Uterus (tissue), 4 donors: ENCODE measurements around the gene TGM2. TPM values are rescaled to one million over a fixed set of nuclear protein-coding genes. Genes with fewer than 3 reads are reported as not detected.
"Not testable (repeated sequence)": the region's sequence is repeated elsewhere in the genome, so short reads cannot be mapped to it uniquely, and the experiment has no call there.

Source experiments
- DNase-seq, 2 donors: peaks; one replicate each; pipeline ENCODE4 v3.0.0-alpha.2; 2019 to 2020
- H3K27ac ChIP-seq, 2 donors: fragments of 200-600 bp; sonication (generic); 1 replicate in 1 of 2; 2 replicates in 1 of 2; pipeline ENCODE4 v1.5.1; 2016 to 2018
- H3K27me3 ChIP-seq, 2 donors: fragments of 200-600 bp; sonication (generic); one replicate each; pipeline ENCODE4 v1.5.1; 2018 to 2019; ENCODE audit warnings: control low read depth in 1 of 2
- H3K36me3 ChIP-seq, 2 donors: fragments of 200-600 bp; sonication (generic); one replicate each; pipeline ENCODE4 v1.5.1; 2019; ENCODE audit warnings: control low read depth in 1 of 2
- H3K4me1 ChIP-seq, 2 donors: fragments of 200-600 bp; sonication (generic); one replicate each; pipeline ENCODE4 v1.5.1; 2018 to 2019; ENCODE audit warnings: control low read depth in 1 of 2
- H3K4me3 ChIP-seq, 2 donors: fragments of 200-600 bp; sonication (generic); 1 replicate in 1 of 2; 2 replicates in 1 of 2; pipeline ENCODE4 v1.5.1; 2018 to 2019; ENCODE audit warnings: mild to moderate bottlenecking in 1 of 2
- H3K9me3 ChIP-seq, 2 donors: fragments of 200-600 bp; sonication (generic); one replicate each; pipeline ENCODE4 v1.5.1; 2019; ENCODE audit warnings: control low read depth in 1 of 2
- POLR2A ChIP-seq, 2 donors: fragments of 450-650 bp; IDR thresholded peaks; one replicate each; pipeline ENCODE4 v1.6.1; 2016; ENCODE audit warnings: antibody characterized with exemption in 2 of 2, mild to moderate bottlenecking in 1 of 2, moderate library complexity in 1 of 2
- intact Hi-C: fragments of 100-400 bp; cut with DNase I; formaldehyde crosslinking; loops from one replicate; pipeline ENCODE4 v1.15.1; 2023; ENCODE audit warnings: low total_unique reads
- total RNA-seq, 4 donors: library from RNA; depleted of rRNA in 3 of 4; stranded (reverse); fragments of >200 nt in 3 of 4; gene quantifications; one replicate each; pipeline versions ENCODE4 v1.1.0 to v1.2.4, GENCODE V29; 2014 to 2023
- TF ChIP-seq, protein P1 (sequence below), 4 experiments: fragments of 200-600 bp in 2 of 4; fragments of 450-650 bp in 2 of 4; sonication (generic) in 2 of 4; IDR thresholded peaks; one replicate each; pipeline ENCODE4 v1.5.1; 2016 to 2019; ENCODE audit warnings: antibody characterized with exemption in 4 of 4, mild to moderate bottlenecking in 2 of 4, moderate library complexity in 1 of 4
- donor health status: DM: yes; HTN: yes; CAD: no.

Gene TGM2
- total RNA-seq, 4 donors from 2014 or later: 136 to 639 (median 209) TPM

DNA sequence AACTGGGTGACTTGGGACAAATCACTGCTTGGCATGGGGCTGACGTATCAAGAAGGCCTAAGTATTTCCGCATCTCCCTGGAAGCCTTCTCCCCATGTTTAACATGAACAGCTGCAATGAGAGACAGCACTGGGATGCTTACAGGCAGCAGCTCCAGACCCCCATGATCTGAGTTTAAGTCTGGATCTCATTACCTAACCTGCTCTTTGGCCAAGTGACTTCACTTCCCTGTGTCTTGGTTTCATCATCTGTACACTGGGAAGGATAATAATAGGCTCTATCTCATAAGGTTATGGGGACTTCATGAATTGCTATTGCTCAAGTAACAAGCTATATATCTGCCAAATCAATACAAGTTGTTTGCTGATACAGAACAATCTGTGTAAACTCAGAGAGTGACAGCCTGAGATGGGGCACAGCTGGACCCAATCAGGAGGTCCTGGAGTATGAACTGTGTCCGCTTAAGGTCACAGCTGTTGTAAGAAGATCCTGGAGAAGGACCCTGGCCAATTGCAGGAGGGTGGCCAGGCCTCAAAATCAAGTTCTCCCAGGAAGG lies 56.0 kb downstream of the TGM2 start:
- peak; percentile 87 to 94 for DNase-seq
- intact Hi-C loops: no loop called here
- Histone ChIP-seq H3K27me3 (no peaks in the 10 kb centered on the region), H3K36me3 (no peaks in the 10 kb centered on the region), H3K9me3 (no peaks in the 10 kb centered on the region), H3K4me3 (no peak overlapping the region), H3K27ac (peak overlapping the region; percentile 79 to 88), H3K4me1 (peaks cover 11 to 17% of the 10 kb centered on the region in 2 donors)
- TF ChIP-seq, protein P1, sequence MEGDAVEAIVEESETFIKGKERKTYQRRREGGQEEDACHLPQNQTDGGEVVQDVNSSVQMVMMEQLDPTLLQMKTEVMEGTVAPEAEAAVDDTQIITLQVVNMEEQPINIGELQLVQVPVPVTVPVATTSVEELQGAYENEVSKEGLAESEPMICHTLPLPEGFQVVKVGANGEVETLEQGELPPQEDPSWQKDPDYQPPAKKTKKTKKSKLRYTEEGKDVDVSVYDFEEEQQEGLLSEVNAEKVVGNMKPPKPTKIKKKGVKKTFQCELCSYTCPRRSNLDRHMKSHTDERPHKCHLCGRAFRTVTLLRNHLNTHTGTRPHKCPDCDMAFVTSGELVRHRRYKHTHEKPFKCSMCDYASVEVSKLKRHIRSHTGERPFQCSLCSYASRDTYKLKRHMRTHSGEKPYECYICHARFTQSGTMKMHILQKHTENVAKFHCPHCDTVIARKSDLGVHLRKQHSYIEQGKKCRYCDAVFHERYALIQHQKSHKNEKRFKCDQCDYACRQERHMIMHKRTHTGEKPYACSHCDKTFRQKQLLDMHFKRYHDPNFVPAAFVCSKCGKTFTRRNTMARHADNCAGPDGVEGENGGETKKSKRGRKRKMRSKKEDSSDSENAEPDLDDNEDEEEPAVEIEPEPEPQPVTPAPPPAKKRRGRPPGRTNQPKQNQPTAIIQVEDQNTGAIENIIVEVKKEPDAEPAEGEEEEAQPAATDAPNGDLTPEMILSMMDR (IDR thresholded peaks at IDR 0.05): no peak
- no peak for TF ChIP-seq POLR2A (IDR thresholded peaks at IDR 0.05)

GRCh38 chr20:38108438-38108985 lies 56.6 kb downstream of the TGM2 start:
- no peak for TF ChIP-seq POLR2A (IDR thresholded peaks at IDR 0.05)
- TF ChIP-seq, protein P1 (IDR thresholded peaks at IDR 0.05): no peak
- H3K27ac ChIP-seq: peak overlapping the region; percentile 79 to 88
- peaks cover 11 to 17% of the 10 kb centered on the region in 2 donors for H3K4me1 ChIP-seq
- intact Hi-C loops: no loop called here
- no peaks in the 10 kb centered on the region for H3K36me3 ChIP-seq
- H3K9me3 ChIP-seq: no peaks in the 10 kb centered on the region
- no peak overlapping the region for H3K4me3 ChIP-seq
- no peaks in the 10 kb centered on the region for H3K27me3 ChIP-seq
- DNase-seq: peak; percentile 86 to 89

- H3K36me3 ChIP-seq, H3K27me3 ChIP-seq, intact Hi-C loops, H3K4me3 ChIP-seq, H3K9me3 ChIP-seq, DNase-seq: not testable (repeated sequence)
- Histone ChIP-seq H3K27ac (peak overlapping the region; percentile 79 to 88), H3K4me1 (peaks cover 11 to 17% of the 10 kb centered on the region in 2 donors)
Measured at GRCh38 chr20:38107916-38108315, 57.2 kb downstream of the TGM2 start.

GRCh38 chr20:38107386-38107785 lies 57.7 kb downstream of the TGM2 start:
- H3K27ac ChIP-seq: not testable (repeated sequence)

DNA sequence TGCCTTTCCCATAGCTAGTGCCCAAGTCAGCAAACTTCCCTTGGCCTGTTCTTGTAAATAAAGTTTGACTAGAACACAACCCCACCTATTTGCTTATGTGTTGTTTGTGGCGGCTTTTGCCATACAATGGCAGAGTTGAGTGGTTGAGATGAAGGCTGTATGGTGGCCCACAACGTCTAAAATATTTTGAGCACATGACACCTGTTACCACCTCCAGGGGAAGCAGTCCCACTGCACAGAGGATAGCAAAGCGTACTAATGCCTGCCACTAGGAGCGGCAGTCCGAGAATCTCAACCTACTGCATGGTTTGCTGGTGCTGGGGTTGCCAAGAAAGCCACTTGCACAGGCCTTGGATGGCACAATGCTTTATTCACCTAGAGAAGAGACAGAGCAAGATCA lies 58.6 kb downstream of the TGM2 start:
- no peak overlapping the region for H3K27ac ChIP-seq
- no peaks in the 10 kb centered on the region for H3K36me3 ChIP-seq
- no peak for DNase-seq
- H3K27me3 ChIP-seq: no peaks in the 10 kb centered on the region
- H3K4me3 ChIP-seq: no peak overlapping the region
- peaks cover 11 to 17% of the 10 kb centered on the region in 2 donors for H3K4me1 ChIP-seq
- H3K9me3 ChIP-seq: no peaks in the 10 kb centered on the region
- no peak for TF ChIP-seq POLR2A (IDR thresholded peaks at IDR 0.05)
- TF ChIP-seq, protein P1 (IDR thresholded peaks at IDR 0.05): no peak
- intact Hi-C loops: no loop called here

More at GRCh38 chr20:38107386-38107785, 57.7 kb downstream of the TGM2 start:
- peaks cover 11 to 17% of the 10 kb centered on the region in 2 donors for H3K4me1 ChIP-seq
- H3K36me3 ChIP-seq, H3K9me3 ChIP-seq, intact Hi-C loops, H3K27me3 ChIP-seq, H3K4me3 ChIP-seq, DNase-seq: not testable (repeated sequence)

- Histone ChIP-seq H3K4me3 (no peak overlapping the region), H3K27ac (no peak overlapping the region), H3K36me3 (no peaks in the 10 kb centered on the region), H3K27me3 (no peaks in the 10 kb centered on the region), H3K9me3 (no peaks in the 10 kb centered on the region), H3K4me1 (peaks cover 0 to under 1% of the 10 kb centered on the region in 2 donors)
- intact Hi-C loops: no loop called here
- DNase-seq: no peak
- TF ChIP-seq, protein P1 (IDR thresholded peaks at IDR 0.05): no peak
- no peak for TF ChIP-seq POLR2A (IDR thresholded peaks at IDR 0.05)
Measured at GRCh38 chr20:38104285-38104684, 60.8 kb downstream of the TGM2 start.

GRCh38 chr20:38102206-38102605 lies 62.9 kb downstream of the TGM2 start:
- not testable (repeated sequence) for DNase-seq, H3K27ac ChIP-seq

More at GRCh38 chr20:38102206-38102605, 62.9 kb downstream of the TGM2 start:
- H3K27me3 ChIP-seq, intact Hi-C loops, H3K4me3 ChIP-seq, H3K4me1 ChIP-seq, H3K9me3 ChIP-seq, H3K36me3 ChIP-seq: not testable (repeated sequence)
